GM12891 (cell line): ENCODE data around the gene GHSR.

Source experiments
- PAX5 ChIP-seq: IDR thresholded peaks from 2 replicates; pipeline ENCODE4 v1.6.1; 2011; ENCODE audit warnings: low read length, moderate library complexity, mild to moderate bottlenecking; ENCODE audit not compliant: insufficient read depth, severe bottlenecking
- POLR2A ChIP-seq: IDR thresholded peaks from 2 replicates; pipeline ENCODE4 v1.6.1; 2011; ENCODE audit warnings: low read depth, low read length, control low read depth
- POLR2AphosphoS5 ChIP-seq: IDR thresholded peaks from 2 replicates; pipeline ENCODE4 v1.6.1; 2011; ENCODE audit warnings: low read depth, low read length, control low read depth
- POU2F2 ChIP-seq: IDR thresholded peaks from 2 replicates; pipeline ENCODE4 v1.6.1; 2011; ENCODE audit warnings: low read depth, mild to moderate bottlenecking, control low read depth, low read length, moderate library complexity
- SPI1 ChIP-seq: IDR thresholded peaks from 2 replicates; pipeline ENCODE4 v1.6.1; 2011; ENCODE audit warnings: low read depth, low read length, control low read depth
- TAF1 ChIP-seq: IDR thresholded peaks from 2 replicates; pipeline ENCODE4 v1.6.1; 2011; ENCODE audit warnings: low read depth, low read length, control low read depth

DNA sequence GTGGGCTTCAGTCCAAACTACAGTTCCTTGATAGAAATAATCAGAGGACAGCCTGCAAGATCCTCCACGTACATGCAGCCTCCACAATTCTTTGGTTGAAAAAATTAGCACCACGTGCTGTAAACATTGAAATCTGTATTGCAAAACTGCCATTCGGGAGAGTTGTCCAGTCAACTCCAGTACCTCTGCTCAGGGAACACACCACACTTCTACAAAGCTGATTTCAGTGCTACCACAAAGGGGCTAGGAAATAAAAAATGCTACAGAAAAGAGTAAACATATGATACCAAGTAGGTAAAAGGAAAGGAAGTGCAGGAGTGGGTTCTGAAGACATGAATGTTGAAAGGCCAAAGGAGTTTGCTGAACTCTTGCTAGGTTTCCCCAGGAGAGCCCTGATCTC is 40.4 kb downstream of the GHSR start:
- no peak for TF ChIP-seq POLR2A
- TF ChIP-seq POLR2AphosphoS5 = no peak
- no peak for TF ChIP-seq SPI1
- TF ChIP-seq TAF1 = no peak
- no peak for TF ChIP-seq PAX5
- no peak for TF ChIP-seq POU2F2
